Fibroblast of peridontal ligament (primary cell): Measurements from ENCODE around the gene TMEM271.
A peak's percentile ranks its signal among the peaks of the same experiment; 100 is the strongest.
"Not testable (repeated sequence)": the region's sequence is repeated elsewhere in the genome, so short reads cannot be mapped to it uniquely, and the experiment has no call there.

Experiments used
- DNase-seq: peaks from one replicate; pipeline ENCODE4 v3.0.0-alpha.2; 2010; ENCODE audit errors: extremely low read depth

The TMEM271 gene

DNA sequence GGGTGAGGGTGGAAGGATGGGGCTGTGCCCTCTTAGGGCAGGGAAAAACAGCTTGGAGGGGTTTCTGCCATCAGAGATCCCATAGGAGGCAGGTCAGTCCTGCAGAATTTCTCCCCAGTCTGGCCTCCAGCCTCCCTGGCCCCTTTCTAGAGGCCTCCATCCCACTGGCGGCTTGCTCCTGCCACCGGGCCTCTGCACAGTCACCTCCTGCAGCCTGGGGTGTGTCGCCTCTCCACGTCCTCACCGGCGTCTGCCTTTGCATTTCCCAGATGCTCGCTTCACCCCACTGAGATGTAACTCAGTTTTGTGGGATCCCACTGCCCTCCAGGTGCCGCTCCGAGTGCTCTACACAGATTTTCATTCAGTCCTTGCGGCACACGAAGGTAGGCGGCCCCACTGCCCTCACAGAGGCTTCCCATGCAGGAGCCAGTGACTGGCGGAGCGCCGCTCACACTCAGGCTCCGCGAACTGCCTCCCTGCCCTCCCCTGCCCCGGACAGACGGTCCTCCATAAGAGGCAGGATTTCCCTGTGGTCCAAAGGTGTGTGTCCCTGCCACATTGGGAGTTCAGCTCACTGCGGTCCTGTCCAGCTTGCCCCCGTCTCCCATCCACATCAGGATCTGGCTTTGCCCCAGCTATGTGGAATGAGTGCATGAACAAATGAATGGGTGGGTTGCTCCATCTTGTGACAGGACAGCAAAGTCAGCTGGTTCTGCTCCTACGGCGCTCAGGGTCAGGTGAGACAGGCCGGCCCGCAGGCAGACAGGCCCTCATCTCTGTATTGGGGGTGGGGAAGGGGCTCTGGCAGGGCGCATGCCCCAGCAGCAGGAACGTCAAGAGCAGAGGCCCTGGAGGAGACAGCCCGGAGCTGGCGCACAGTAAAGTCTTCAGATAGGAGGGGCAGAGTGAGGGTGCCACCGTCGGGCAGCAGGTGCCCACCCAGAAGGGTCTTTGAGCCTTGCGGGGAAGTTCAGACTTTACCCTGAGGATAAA lies 2.7 kb upstream of the TMEM271 start:
- DNase-seq: no peak

DNA sequence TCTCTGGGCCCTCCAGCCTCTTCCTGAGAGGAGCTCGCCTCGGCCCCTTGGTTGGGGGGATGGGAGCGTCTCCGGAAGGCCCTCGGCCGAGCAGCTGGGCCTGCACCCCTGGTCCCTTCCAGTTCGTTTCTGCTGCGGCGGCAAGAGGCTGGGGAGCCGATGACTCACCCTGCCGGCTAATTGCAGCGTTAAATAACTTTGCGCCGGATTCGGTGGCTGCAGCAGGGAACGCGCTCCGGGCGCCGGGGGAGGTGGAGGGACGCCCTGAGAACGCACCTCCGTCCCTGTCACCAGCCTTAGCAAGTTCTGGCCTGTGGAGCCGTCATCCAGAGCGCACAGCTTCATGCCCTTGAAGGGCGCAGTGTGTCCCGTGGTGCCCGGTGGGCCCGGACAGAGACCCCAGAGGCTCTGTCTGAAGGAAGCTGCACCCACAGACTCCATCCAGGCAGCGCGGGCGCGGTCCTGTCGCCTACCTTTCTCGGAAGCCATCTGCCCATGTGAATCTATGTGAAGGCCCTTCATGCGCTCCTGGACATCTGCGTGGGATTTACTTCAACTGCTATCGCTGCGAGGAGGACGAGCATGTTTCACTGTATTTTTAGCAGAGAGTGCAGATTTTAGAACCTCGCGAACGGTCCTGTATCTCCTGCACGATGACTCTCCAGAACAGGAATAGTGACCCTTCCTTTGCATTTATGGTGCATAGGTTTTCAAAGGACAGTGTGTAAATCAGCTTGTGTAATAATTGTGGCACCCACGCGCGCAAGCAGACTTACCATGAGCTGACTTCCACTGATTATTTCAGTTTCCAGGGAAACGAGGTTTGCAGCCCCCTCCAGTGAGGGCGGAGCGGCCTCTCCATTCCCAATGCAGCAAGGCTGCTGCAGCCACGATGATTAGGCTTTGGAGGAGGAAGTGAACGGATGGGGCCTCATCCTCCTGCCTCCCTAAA lies 1.7 kb upstream of the TMEM271 start:
- no peak for DNase-seq

GRCh38 chr4:576991-577498 lies 950 bp upstream of the TMEM271 start:
- no peak for DNase-seq

GRCh38 chr4:575281-576141 lies 584 bp downstream of the TMEM271 start:
- DNase-seq: peak; percentile 30

GRCh38 chr4:574346-575161 lies 1.5 kb downstream of the TMEM271 start:
- DNase-seq: no peak

DNA sequence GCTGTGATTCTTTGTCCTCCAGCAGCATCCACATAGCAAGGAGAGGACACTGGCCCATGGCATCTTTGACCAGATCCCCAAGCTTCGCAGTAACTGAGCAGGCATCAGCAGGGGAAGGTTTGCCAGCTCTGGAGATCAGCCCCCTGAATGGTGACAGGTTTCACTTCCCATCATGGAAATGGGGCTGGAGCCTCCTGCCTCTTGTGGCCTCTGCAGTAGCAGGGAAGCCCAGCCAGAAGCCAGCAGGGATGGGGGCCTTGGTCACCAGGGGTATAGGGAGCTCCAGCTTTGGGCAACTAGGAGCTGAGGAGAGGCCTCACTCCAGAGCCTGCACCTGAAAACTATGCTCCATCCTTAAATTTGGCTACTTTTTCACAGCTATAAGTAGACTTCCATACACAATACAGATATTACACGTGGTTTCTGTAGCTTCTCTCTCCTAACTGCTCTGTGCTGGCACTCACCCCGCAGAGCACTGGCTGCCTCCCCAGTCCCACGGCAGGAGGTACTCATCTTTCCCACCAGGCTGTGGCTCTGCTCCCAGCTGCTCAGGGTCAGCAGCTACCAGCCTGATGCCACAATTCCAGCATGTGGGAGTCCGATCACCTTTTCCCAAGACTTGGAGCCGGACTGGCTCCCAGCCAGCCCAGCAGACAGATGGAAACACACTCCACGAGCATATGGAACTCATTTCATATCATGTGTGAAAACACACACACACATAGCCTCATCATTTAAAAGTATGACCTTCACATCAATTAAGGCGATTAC lies 2.8 kb downstream of the TMEM271 start:
- no peak for DNase-seq

- no peak for DNase-seq
Measured at GRCh38 chr4:572594-572993, 3.5 kb downstream of the TMEM271 start.

GRCh38 chr4:571838-572572 lies 4.1 kb downstream of the TMEM271 start:
- no peak for DNase-seq

DNA sequence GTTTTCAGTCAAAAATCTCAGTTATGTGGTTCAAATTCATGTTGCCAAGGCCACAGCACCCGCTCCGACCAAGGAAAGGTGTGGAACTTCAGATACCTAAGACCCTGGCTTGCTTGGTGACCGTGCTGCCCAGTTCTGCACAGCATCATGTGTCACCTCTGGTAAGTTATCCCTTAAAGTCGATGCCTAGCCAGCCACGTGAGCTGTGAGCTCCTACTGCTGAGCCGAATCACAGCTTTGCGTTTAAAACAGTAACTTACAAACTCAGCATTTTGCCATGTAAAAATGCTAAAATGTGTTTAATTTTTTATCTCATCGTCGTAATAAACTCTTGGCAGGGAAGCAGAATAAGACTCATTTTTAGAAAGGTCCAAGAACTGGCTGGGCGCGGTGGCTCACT lies 5.3 kb downstream of the TMEM271 start:
- no peak for DNase-seq

GRCh38 chr4:569958-570667 lies 6.0 kb downstream of the TMEM271 start:
- DNase-seq: no peak

- DNase-seq: no peak
Measured at GRCh38 chr4:568962-569361, 7.1 kb downstream of the TMEM271 start.

DNA sequence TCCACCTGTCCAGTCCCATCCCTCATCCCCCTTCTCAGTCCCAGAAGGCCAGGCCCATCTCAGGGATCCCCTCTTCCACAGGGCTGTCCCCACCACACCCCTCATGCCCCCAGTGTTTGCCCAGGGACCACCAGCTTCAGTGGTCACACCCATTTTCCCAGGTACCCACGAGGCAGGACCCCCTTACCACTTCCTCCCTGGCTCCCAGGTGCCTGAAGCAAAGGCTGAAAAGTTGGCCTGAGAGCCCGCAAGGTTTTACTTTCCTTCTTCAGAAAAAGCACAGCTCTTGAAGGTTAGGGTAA lies 7.8 kb downstream of the TMEM271 start:
- no peak for DNase-seq

- DNase-seq: no peak
Measured at GRCh38 chr4:567457-568350, 8.4 kb downstream of the TMEM271 start.

- DNase-seq: no peak
Measured at GRCh38 chr4:566508-567295, 9.4 kb downstream of the TMEM271 start.

DNA sequence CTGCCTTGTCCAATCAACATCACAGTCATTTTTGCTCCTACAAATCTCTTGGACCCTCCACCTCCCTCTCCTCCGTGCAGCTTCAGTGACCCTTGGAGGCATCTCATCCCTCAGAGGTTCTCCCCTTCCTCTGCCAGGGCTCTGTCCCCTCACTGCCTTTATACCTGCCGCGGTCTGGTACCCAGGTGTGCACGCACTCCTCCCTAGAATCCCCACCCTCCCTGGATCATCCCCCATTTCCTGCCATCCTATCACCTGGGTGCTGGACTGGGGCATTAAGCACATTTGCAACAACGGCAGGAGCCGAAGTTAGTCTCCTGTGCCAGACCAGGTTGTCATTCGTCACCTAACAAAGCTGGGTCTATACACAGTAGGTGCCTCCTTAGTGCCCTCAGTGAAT lies 10.1 kb downstream of the TMEM271 start:
- DNase-seq: no peak

GRCh38 chr4:565614-566013 lies 10.5 kb downstream of the TMEM271 start:
- not testable (repeated sequence) for DNase-seq

DNA sequence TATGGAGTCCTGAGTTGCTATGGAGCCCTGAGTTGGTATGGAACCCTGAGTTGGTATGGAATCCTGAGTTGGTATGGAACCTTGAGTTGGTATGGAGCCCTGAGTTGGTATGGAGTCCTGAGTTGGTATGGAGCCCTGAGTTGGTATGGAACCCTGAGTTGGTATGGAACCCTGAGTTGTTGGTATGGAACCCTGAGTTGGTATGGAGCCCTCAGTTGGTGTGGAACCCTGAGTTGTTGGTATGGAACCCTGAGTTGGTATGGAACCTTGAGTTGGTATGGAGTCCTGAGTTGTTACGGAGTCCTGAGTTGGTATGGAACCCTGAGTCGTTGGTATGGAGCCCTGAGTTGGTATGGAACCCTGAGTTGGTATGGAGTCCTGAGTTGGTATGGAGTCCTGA lies 13.6 kb downstream of the TMEM271 start:
- DNase-seq: not testable (repeated sequence)
